Left kidney (tissue), 8 donors: Measurements from ENCODE around the gene SLC4A9. TPM values are rescaled to one million over a fixed set of nuclear protein-coding genes. Genes with fewer than 3 reads are reported as not detected.

Experiments
- DNase-seq: peaks from one replicate; pipeline ENCODE4 v3.0.0-alpha.2; 2013
- long read RNA-seq, 8 donors: transcript quantifications; one replicate each; lab custom pipeline, GENCODE V29; 2026
- polyA plus RNA-seq: library from polyadenylated mRNA; unstranded; fragments of 120-200 nt; gene quantifications from one replicate; pipeline ENCODE4 v1.2.1, GENCODE V29; 2013; ENCODE audit not compliant: insufficient read length

SLC4A9 gene, protein sequence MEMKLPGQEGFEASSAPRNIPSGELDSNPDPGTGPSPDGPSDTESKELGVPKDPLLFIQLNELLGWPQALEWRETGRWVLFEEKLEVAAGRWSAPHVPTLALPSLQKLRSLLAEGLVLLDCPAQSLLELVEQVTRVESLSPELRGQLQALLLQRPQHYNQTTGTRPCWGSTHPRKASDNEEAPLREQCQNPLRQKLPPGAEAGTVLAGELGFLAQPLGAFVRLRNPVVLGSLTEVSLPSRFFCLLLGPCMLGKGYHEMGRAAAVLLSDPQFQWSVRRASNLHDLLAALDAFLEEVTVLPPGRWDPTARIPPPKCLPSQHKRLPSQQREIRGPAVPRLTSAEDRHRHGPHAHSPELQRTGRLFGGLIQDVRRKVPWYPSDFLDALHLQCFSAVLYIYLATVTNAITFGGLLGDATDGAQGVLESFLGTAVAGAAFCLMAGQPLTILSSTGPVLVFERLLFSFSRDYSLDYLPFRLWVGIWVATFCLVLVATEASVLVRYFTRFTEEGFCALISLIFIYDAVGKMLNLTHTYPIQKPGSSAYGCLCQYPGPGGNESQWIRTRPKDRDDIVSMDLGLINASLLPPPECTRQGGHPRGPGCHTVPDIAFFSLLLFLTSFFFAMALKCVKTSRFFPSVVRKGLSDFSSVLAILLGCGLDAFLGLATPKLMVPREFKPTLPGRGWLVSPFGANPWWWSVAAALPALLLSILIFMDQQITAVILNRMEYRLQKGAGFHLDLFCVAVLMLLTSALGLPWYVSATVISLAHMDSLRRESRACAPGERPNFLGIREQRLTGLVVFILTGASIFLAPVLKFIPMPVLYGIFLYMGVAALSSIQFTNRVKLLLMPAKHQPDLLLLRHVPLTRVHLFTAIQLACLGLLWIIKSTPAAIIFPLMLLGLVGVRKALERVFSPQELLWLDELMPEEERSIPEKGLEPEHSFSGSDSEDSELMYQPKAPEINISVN
- 26.9 TPM for polyA plus RNA-seq
- long read RNA-seq, donor 1 = 0 reads
- long read RNA-seq, donor 2 = 0 reads
- long read RNA-seq, donor 3 = 0 reads
- long read RNA-seq, donor 4 = 0 reads
- long read RNA-seq, donor 5 = 0 reads
- long read RNA-seq, donor 6 = 0 reads
- long read RNA-seq, donor 7, partial matches to known transcripts = 7 of 7 reads
- long read RNA-seq, donor 7, other reads (novel, unspliced or antisense) = 0 of 7 reads
- long read RNA-seq, donor 8 = 0 reads

DNA sequence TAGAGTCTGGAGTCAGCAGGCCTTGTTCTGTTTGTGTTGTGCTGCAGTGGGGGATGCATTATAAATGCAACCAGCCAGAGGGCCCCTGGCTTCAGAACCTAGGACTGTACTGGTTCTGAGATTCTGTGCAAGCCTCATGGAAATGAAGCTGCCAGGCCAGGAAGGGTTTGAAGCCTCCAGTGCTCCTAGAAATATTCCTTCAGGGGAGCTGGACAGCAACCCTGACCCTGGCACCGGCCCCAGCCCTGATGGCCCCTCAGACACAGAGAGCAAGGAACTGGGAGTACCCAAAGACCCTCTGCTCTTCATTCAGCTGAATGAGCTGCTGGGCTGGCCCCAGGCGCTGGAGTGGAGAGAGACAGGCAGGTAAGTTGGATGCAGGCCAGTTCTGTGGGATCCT, at the start of gene SLC4A9:
Gene SLC4A9 (plus strand): TSS at position 94 of the 400 bp plus-strand sequence. CDS start 43 bp downstream, at position 137.
- DNase-seq = no peak

DNA sequence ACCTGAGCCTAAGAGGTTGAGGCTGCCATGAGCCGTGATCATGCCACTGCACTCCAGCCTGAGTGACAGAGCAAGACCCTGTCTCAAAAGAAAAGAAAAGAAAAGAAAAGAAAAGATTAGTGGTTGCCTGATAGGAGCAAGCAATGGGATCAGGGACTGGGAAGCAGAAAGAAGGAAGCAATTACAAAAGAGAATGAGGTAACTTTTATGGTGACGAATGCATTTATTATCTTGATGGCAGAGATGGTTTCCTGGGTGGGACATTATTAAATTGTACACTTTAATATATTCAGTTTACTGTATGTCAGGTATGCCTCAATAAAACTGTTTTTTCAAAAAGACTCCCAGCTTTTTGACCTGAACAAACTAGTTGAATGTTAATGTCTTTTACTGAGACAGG, 49.6 kb upstream of the SLC4A9 start:
- no peak for DNase-seq

DNA sequence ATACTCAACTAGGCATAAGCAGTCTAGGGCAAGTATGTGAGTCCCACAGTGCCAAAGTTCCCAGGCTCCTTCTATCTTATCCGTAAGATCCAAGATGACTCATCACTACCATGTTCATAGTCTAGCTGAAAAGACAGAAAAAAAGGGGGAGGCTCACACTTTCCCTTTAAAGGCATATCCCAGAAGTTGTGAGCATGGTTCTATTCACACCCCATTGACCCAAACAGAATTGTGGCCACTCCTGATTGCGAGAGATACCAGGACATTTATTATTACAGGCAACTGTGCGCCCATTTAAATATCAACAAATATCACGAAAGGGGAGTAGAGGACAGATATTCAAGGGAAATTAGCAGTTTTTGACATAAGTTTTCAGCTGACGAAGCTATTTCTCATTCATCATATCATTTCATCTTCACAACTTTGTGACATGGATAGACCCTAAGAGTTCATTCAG, 49.0 kb upstream of the SLC4A9 start:
- DNase-seq = no peak

DNA sequence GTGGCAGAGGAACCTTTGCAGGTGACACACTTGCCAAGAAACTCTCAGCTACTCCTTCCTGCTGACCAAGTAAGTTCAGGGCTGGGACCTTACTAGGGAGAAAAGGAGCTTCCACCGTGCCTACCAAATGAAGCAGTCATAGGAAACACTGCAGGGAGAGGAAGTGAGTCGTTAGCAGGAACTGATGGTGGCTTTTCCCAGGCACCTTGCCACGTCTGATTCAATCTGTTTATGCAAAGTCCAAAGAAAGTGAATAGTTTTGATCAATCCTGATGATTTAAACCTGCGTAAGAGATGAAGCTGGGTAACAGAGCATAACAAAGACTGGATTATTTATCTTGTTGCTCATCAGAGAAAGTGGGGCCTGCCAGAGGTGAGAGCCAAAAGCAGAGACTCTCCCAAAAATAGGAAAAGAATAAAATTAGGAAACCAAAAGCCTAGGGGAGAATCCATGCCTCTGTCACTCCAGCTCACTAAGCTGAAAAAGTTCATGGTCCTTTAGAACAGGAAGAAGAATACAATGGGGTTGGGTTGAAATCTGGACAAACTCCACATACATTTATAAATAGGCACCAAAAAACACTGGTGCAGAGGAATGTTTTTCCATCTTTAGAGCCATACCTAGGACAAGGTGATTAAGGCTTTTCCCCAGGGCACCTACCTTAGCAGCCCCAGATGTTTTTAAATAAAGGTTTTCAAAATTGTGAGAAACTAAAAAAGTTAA, 47.8 kb upstream of the SLC4A9 start:
- DNase-seq = no peak

DNA sequence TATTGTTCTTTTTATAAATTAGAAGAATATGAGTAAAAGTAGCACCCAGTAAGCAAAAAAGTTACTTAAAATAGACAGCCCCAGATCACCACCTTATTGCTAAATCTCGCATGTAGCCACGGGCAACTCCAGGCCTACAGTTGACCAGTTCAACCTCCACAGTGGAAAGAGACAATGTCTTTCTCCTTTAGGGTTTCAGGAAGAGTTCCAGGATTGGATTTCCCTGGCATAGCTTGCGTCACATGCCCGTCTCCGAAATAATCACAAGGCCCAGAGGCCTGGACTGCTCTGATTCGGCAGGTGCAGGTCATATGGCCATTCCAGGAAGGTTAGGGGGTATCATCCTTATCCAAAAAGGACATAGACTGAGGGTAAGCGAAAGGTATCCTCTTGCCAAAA, 47.2 kb upstream of the SLC4A9 start:
- DNase-seq = no peak

DNA sequence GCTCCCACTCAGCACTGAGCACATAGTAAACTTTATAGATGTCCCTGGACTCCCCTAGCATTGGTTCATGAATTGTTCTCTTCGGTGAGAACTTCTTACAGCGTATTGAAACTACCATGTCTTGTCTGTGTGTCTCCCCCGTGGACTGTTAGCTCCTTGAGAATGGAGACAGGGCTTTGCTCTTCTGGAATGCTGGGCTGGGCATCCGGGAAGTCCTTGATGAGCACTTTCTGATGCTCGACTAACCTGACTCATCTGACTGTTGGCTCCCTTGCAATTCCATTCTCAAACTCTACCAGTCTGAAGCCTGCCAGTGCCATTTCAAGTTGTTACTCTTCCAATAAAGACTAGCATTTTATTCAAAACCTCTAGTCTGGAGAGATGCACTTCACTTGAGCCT, 42.1 kb upstream of the SLC4A9 start:
- no peak for DNase-seq

DNA sequence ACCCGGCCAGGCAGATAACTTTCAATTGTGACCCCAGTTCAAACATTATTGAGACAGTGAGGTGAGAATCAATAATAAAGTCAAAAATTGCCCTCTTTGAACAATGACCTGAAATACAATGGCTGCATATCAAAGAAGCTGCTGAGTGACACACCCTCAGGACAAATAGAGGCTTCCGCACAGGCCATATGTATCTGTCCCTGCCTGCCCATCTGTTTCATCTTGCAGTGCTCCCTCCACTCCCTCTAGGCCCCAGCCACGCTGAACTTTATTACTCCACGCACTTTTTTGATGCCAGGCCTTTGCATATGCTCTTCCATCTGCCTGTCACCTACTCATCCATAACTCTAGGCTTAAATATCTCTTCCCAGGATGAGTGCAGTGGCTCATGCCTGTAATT, 41.2 kb upstream of the SLC4A9 start:
- no peak for DNase-seq

DNA sequence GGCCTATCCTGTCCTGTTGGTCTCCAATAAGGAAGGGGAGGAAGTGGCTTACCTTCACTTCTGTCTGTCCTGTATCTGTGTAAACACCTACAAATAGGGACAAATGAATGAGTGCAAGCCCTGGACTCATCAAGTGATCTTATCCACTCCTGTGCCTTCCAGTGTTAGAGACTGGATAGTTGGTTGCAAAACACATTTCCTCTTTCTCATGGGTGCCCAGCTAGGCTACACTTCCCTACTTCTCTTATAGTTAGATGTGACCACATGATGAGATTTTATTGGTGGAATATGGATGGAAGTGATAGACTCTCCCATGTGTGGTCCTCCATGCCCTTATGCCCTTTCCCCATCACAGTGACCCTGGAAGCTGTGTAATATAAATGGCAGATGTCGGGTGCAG, 40.2 kb upstream of the SLC4A9 start:
- DNase-seq = no peak

DNA sequence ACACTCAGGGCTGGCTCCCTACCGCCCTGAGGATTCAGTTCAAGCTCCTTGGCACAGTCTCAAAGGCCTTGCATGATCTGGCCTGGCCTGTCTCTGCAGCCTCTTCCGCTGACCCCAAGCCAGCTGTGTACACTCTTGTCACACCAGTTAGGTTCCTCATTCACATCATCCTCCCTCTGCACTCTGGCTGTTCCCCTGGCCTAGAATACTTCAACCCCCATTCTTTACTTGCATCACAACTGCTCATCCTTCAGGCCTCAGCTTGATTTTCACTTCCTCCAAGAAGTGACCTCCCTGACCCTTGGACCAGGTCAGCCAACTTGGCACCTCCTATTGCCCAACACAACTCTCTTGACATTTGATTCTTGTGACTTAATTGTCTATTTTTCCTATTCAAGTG, 38.2 kb upstream of the SLC4A9 start:
- DNase-seq = no peak

DNA sequence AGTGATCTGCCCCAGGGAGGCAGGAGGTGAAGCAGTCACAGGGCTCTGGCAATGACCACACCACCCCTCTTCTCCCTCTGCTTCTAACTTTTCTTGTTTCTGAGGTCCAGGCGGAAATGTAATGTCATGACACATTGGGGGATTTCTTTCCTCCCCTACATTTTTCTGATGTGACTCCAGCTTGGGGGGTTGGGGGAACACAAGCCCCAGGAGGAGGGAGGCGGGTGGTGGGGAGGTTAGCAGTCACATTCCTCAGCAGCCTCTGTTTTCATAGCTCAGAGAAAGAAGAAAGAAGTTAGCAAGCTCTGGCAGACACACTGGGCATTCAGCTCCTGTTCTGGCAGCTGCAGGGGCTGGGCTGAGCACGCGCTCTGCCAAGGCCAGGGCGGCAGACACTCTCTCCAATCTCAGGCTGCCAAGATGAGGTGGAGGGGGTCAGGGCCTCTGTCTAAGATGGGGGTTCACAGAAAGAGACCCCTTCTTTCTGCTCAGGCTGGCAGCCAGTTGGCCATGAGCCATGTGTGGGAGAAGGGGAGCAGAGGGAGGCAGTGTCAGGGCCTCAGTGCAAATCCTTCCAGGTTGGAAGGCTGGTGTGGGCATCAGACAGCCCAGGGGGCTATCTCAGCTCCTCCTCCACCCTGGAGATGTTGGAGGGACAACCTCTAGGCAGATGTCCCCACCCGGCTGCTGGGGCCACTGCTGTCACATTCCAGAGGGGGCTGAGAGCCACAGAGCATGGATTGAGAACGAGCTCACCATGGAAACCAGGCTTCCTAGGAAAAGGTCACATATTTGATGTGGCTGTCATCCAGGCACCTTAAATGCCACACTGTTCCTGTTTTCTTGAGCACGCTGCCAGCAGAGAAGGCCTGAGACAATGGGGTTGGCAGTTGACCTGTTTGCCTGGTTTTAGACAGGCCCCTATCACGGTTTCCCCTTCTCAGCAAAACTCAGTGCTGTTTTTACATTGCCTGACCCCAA, 37.0 kb upstream of the SLC4A9 start:
- no peak for DNase-seq

DNA sequence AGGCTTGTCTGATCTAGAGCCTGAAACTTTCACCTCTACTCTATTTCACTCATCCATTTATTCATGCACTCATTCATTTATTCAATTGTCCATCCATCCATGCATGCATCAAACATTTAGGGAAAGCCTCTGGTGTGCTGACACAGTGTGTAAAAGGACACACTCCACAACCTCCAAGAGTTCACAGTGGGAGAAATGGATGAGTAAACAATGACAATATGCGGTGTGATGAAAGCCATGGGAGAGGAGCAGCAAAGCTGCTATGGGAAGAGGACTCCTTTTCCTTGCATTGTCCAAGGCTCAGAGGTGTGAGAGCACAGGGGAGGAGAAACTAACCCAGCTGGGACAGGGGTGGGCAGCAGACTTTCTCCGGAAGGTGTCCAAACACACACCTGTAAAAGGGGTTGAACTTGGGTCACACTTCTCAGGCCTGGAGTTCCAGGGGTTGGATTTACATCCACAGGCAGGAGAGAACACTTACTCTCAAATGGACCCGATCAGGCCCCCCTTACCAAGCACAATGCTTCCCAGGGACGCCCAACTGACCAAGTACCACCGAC, 35.9 kb upstream of the SLC4A9 start:
- no peak for DNase-seq

DNA sequence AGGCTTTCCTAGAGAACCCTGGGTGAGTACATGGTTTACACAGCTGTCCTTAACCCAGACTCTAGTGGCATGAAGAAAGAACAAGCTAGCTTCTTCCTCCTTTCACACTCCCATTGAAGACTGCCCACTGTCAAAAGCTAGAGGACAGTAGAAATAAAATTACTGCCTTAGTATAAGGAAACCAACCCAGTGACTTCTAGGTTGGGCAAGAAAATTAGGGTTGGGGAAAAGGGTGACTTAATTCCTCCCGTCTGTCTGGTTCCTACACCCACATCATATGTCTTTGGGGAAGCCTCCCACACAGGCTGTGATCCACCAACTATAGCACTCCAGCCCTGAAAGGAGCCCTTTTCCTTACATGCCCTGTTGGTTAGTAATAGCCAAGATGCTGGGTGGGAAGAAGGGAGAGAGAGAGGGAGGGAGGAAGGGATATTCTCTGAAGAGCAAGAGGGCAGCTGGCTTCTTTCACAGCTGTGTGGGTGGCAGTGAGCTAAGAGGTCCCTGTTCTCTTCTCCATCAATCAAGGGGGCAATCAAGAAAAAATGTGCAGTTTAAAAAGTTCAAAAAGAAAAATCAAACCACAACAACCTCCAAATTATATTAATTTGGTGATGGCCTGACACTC, 35.3 kb upstream of the SLC4A9 start:
- DNase-seq = no peak

DNA sequence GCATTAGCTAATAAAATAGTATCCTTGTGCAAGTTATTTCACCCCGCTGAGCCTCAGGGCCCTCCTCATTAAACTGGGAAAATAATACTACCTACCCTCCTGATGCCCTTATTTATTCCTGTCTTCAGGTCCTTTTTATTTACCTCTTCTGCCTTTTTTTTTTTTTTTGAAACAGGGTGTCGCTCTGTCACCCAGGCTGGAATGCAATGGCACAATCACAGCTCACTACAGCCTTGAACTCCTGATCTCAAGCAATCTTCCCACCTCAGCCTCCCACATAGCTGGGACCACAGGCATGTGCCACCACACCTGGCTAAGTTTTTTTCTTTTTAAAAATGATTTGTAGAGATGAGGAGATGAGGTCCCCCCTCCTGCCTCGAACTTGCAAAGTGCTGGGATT, 34.5 kb upstream of the SLC4A9 start:
- DNase-seq = no peak

DNA sequence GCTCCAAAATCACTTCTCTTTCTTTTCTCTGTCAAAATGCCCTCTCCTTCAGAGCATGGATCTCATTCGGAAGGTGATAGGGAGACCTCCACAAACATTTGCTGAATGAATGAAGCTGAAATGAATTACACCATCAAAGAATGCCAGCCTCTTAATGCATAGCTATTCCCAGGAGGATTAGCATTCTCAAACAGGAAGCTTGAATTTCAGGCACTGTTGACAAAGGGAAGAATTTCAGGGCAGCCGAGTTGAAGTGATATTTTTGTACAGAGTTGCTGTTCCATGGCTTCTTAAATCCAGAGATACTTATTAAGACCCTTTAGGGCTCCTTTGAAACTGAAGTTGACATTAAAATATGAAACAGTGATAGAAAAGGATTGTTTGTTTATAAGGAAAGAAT, 32.4 kb upstream of the SLC4A9 start:
- DNase-seq = no peak

DNA sequence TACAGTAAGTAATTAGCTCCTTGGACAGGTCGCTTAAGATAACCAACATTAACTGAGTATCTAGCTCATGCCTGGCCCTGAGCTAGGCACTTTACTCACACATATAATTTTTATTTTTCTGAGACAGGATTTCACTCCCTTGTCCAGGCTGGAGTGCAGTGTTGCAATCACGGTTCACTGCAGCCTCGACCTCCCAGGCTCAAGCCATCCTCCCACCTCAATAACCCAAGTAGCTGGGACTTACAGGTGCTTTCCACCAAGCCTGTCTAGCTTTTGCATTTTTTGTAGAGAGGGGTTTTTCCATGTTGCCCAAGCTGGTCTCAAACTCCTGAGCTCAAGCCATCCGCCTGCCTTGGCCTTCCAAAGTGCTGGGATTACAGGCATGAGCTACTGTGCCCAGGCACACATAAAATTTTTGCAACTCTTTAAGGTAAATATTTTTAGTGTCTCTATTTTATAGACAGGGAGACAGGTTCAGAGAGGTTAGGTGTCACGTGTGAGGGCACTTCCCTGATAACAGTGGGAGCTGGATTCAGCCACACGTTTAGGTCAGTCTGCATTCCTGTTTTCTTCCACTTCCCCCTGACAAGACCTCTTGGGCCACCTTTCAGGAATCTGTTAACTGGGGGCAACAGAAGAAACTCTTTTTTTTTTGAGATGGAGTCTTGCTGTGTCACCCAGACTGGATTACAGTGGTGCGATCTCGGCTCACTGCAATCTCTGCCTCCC, 31.8 kb upstream of the SLC4A9 start:
- no peak for DNase-seq

DNA sequence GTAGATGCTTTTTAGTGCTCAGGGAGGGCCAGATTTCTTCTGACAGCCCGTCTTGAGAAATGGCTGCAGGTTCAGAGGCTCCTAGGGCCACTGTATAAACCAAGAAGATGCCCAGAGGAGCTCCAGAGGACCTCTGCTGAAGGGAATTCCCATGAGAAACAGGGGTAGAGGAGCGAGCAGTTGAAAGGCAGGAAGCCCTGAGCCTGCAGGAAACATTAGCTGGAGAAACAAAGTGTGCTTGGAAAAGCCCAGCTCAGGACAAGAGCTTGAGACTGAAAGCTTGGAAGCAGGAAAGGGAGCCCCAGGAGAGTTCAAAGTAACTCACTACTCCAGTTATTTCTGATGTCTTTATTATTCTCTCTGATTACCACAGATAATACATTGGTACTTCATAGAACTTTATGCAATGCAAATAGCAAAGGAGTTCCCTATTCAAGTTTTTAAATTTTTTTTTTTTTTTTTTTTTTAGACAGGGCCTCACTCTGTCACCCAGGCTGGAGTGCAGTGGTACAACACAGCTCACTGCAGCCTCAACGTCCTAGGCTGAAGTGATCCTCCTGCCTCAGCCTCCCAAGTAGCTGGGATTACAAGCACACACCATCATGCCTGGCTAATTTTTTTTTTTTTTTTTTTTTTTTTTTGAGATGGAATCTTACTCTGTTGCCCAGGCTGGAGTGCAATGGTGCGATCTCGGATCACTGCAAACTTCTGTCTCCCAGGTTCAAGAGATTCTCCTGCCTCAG, 30.1 kb upstream of the SLC4A9 start:
- no peak for DNase-seq

DNA sequence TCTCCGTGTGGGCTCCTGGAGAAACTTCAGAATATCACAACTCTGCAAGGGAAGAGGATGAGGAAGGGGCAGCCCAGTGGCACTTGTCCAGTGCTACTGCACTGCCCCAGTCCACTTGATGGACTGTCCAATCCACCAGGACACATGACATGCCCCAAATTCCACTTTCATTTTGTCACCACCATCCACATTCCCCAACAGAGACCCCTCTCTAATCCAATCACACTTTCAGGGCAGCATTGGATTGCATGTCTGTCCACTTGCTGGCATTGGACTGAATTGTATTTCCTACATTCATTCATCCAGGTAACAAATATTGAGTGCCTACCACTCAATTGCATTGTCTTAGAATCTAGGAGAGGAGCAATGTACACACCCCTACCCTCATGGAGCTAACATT, 28.4 kb upstream of the SLC4A9 start:
- no peak for DNase-seq

DNA sequence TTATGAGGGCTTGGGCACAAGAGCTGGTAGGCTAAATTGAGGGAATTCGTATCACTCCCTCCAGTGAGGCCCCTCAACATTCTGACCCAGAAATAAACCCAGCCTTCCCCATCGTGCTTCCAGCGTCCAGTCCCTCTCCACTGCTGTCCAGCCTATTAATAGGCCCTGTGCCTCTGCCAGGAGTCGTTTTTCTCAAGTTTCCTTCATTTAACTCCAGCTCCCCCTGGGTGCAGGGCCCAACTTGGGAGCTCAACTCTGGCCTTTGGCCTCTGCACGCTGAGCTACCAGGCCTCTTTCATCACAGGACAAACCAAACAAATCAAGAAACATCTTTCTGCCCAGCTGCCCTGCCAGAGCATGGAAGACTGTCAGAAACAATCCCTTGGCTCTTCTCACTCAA, 23.6 kb upstream of the SLC4A9 start:
- peak; percentile 64 for DNase-seq
